T-cell (primary cell): ENCODE measurements around the gene PTPRA. TPM values are rescaled to one million over a fixed set of nuclear protein-coding genes. Genes with fewer than 3 reads are reported as not detected.
A peak's percentile ranks its signal among the peaks of the same experiment; 100 is the strongest.

Source experiments
- ATAC-seq, 4 experiments: fragments of 200-7000 bp in 3 of 4; fragments of 150-1000 bp in 1 of 4; cut with Tn5 transposase; replicated peaks in 1 of 4; 1 replicate in 3 of 4; 2 replicates in 1 of 4; pipeline ENCODE4 v1.10.0; 2021; ENCODE audit warnings: moderate library complexity in 3 of 4, mild to moderate bottlenecking in 2 of 4, moderate number of reproducible peaks in 1 of 4
- CTCF ChIA-PET, 2 donors: fragments of 300-600 bp; sonication (Branson Sonifier 250); formaldehyde crosslinking; loops; one replicate each; lab custom pipeline; 2022; ENCODE audit warnings: antibody characterized with exemption in 2 of 2; lab: Charles Lee
- POLR2A ChIA-PET, 2 donors: fragments of 300-600 bp; sonication (Branson Sonifier 250); formaldehyde crosslinking; loops; one replicate each; lab custom pipeline; 2022; ENCODE audit warnings: antibody characterized with exemption in 2 of 2; lab: Charles Lee
- DNase-seq, 35 experiments: peaks; one replicate each; pipeline versions ENCODE4 v3.0.0 to v3.0.0-alpha.2; 2013 to 2023
- H3K27ac ChIP-seq: one replicate; pipeline ENCODE4 v1.5.1; 2013; ENCODE audit warnings: low read length
- H3K27me3 ChIP-seq, 2 experiments: replicated peaks in 1 of 2; 1 replicate in 1 of 2; 2 replicates in 1 of 2; pipeline versions ENCODE4 v1.6.1 to v1.7.0; 2013; ENCODE audit warnings: low read length in 1 of 2, mixed read lengths in 1 of 2; ENCODE audit not compliant: control insufficient read depth in 2 of 2, insufficient read depth in 2 of 2; ENCODE audit errors: extremely low read depth in 1 of 2
- H3K36me3 ChIP-seq, 2 donors: 1 replicate in 1 of 2; 2 replicates in 1 of 2; pipeline versions ENCODE4 v1.6.1 to v1.7.0; 2013; ENCODE audit warnings: low read length in 1 of 2; ENCODE audit not compliant: control insufficient read depth in 2 of 2, insufficient read depth in 1 of 2; ENCODE audit errors: extremely low read depth in 1 of 2
- H3K4me1 ChIP-seq, 2 experiments: 1 replicate in 1 of 2; 2 replicates in 1 of 2; pipeline versions ENCODE4 v1.6.1 to v1.7.0; 2013; ENCODE audit warnings: low read length in 2 of 2, mixed read lengths in 1 of 2; ENCODE audit not compliant: insufficient read depth in 2 of 2, control insufficient read depth in 1 of 2; ENCODE audit errors: extremely low read depth in 1 of 2
- H3K4me3 ChIP-seq, 2 donors: 1 replicate in 1 of 2; 2 replicates in 1 of 2; pipeline versions ENCODE4 v1.5.1 to v1.7.0; 2013; ENCODE audit warnings: mild to moderate bottlenecking in 2 of 2, low read length in 1 of 2, moderate library complexity in 1 of 2; ENCODE audit not compliant: control insufficient read depth in 1 of 2; ENCODE audit errors: extremely low read depth in 1 of 2
- H3K9me3 ChIP-seq: 2 replicates; pipeline ENCODE4 v1.7.0; 2013
- H3K27ac Mint-ChIP-seq, 2 donors: one replicate each; pipeline ENCODE4 v1.8.0; 2020 to 2021; ENCODE audit warnings: mild to moderate bottlenecking in 2 of 2, mixed read lengths in 2 of 2
- H3K27me3 Mint-ChIP-seq, 2 donors: one replicate each; pipeline ENCODE4 v1.8.0; 2021 to 2022; ENCODE audit warnings: mixed read lengths in 2 of 2
- H3K36me3 Mint-ChIP-seq: one replicate; pipeline ENCODE4 v1.8.0; 2021; ENCODE audit warnings: mixed read lengths
- H3K4me1 Mint-ChIP-seq, 3 donors: one replicate each; pipeline ENCODE4 v1.8.0; 2020 to 2022; ENCODE audit warnings: mixed read lengths in 3 of 3, mild to moderate bottlenecking in 1 of 3
- H3K4me3 Mint-ChIP-seq, 3 donors: one replicate each; pipeline ENCODE4 v1.8.0; 2020 to 2022; ENCODE audit warnings: mild to moderate bottlenecking in 3 of 3, mixed read lengths in 3 of 3, moderate library complexity in 3 of 3
- H3K9me3 Mint-ChIP-seq, 3 donors: one replicate each; pipeline ENCODE4 v1.8.0; 2020 to 2022; ENCODE audit warnings: mixed read lengths in 3 of 3
- WGBS: methylation state at CpG from one replicate; pipeline ENCODE4 v1.1.5; 2013; ENCODE audit warnings: missing lambda C conversion rate; ENCODE audit not compliant: insufficient coverage; 5-methylcytosine and 5-hydroxymethylcytosine counted together
- total RNA-seq, 35 experiments: library from RNA in 6 of 35; stranded (reverse) in 6 of 35; fragments of 120-200 nt in 1 of 35; gene quantifications; one replicate each; pipeline versions ENCODE4 v1.2.1 to v1.2.4 and lab custom pipeline; 2013 to 2026

PTPRA gene
- total RNA-seq, 5 donors from 2014 or later (not counting 1 experiment from before 2014, with no cell fraction given): 66.2 to 98.6 (median 71.5) TPM

- ChIA-PET POLR2A (interaction anchor here in 1 of 2 donors (0.6 kb wide), 1 partner anchor 1031 kb away, joined by 9 read pairs; no protein-coding TSS in a partner anchor), CTCF (interaction anchor here in 1 of 2 donors (0.5 kb wide), 1 partner anchor 796 kb away, joined by 3 read pairs; no protein-coding TSS in a partner anchor)
- H3K27ac ChIP-seq: no peak overlapping the region
- H3K36me3 ChIP-seq: peaks cover 0 to 2% of the 10 kb centered on the region in 2 donors
- DNase-seq: no peak
- WGBS: no CpG with 5 or more reads among the region's 2 CpGs
- Mint-ChIP-seq H3K27ac (no peak overlapping the region), H3K4me1 (peaks cover 46 to 57% (median 46%) of the 10 kb centered on the region in 3 donors), H3K36me3 (no peaks in the 10 kb centered on the region), H3K9me3 (no peaks in the 10 kb centered on the region), H3K27me3 (no peaks in the 10 kb centered on the region), H3K4me3 (peak overlapping the region in 2 of 3 donors; percentile 35 to 95)
- no peak overlapping the region for H3K4me3 ChIP-seq
- no peak for ATAC-seq
- peaks cover 0 to 3% of the 10 kb centered on the region in 2 experiments for H3K27me3 ChIP-seq
- no peaks in the 10 kb centered on the region for H3K9me3 ChIP-seq
- peaks cover 10 to 58% of the 10 kb centered on the region in 2 experiments for H3K4me1 ChIP-seq
Observed at GRCh38 chr20:2871111-2871465, 2.2 kb upstream of the PTPRA start.

- no peak overlapping the region for H3K27ac ChIP-seq
- CTCF ChIA-PET: interaction anchor here in 1 of 2 donors (0.6 kb wide), 1 partner anchor 40 kb away, joined by 8 read pairs; no protein-coding TSS in a partner anchor
Observed at GRCh38 chr20:2871661-2872458, 1.4 kb upstream of the PTPRA start.

GRCh38 chr20:2872459-2873009, 747 bp upstream of the PTPRA start:
- Histone ChIP-seq H3K4me3 (peak overlapping the region; percentile 62 to 80), H3K4me1 (peaks cover 14 to 45% of the 10 kb centered on the region in 2 experiments), H3K36me3 (no peaks in the 10 kb centered on the region), H3K27me3 (peaks cover 0 to 3% of the 10 kb centered on the region in 2 experiments), H3K27ac (peak overlapping the region; percentile 53), H3K9me3 (no peaks in the 10 kb centered on the region)
- no peaks in the 10 kb centered on the region for H3K36me3 Mint-ChIP-seq
- ATAC-seq (peak; percentile 57 to 70 (median 60)), DNase-seq (peak; percentile 56 to 86 (median 74))
- H3K9me3 Mint-ChIP-seq: no peaks in the 10 kb centered on the region
- under 1% methylated on average over 46 of the region's 49 CpGs for WGBS
- H3K4me1 Mint-ChIP-seq: peaks cover 44 to 58% (median 46%) of the 10 kb centered on the region in 3 donors
- H3K27me3 Mint-ChIP-seq: no peaks in the 10 kb centered on the region
- CTCF ChIA-PET: no interaction called here
- peak overlapping the region; percentile 87 to 95 (median 92) for H3K4me3 Mint-ChIP-seq
- peak overlapping the region; percentile 85 to 91 for H3K27ac Mint-ChIP-seq
- POLR2A ChIA-PET: interaction anchor here (0.5 to 0.6 kb wide), 2 partner anchors 89 to 326 kb away, joined by 3 to 7 read pairs; no protein-coding TSS in a partner anchor

More at GRCh38 chr20:2871661-2872458, 1.4 kb upstream of the PTPRA start:
- Histone ChIP-seq H3K4me1 (peaks cover 16 to 51% of the 10 kb centered on the region in 2 experiments), H3K9me3 (no peaks in the 10 kb centered on the region), H3K36me3 (peaks cover 0 to 2% of the 10 kb centered on the region in 2 donors), H3K27me3 (peaks cover 0 to 3% of the 10 kb centered on the region in 2 experiments), H3K4me3 (peak overlapping the region; percentile 62 to 80)
- Mint-ChIP-seq H3K27ac (no peak overlapping the region), H3K4me1 (peaks cover 48 to 60% (median 50%) of the 10 kb centered on the region in 3 donors), H3K9me3 (no peaks in the 10 kb centered on the region), H3K36me3 (no peaks in the 10 kb centered on the region), H3K4me3 (peak overlapping the region; percentile 87 to 95 (median 92)), H3K27me3 (no peaks in the 10 kb centered on the region)
- ATAC-seq: peak in 3 of 4 experiments; percentile 0 to 3 (median 1)
- WGBS: 19% methylated on average over 25 of the region's 34 CpGs
- POLR2A ChIA-PET: interaction anchor here in 1 of 2 donors (0.5 to 0.6 kb wide), 2 partner anchors 326 to 1030 kb away, joined by 7 to 9 read pairs; no protein-coding TSS in a partner anchor
- DNase-seq: peak in 7 of 35 experiments; percentile 8 to 38 (median 15)

GRCh38 chr20:2873747-2874041, 413 bp downstream of the PTPRA start:
- peaks cover 14 to 43% of the 10 kb centered on the region in 2 experiments for H3K4me1 ChIP-seq

GRCh38 chr20:2874456-2874855, 1.2 kb downstream of the PTPRA start:
- Mint-ChIP-seq H3K36me3 (peaks cover 3% of the 10 kb centered on the region), H3K4me1 (peaks cover 51 to 60% (median 51%) of the 10 kb centered on the region in 3 donors), H3K4me3 (peak overlapping the region; percentile 89 to 95 (median 92)), H3K27me3 (no peaks in the 10 kb centered on the region), H3K27ac (peak overlapping the region in 1 of 2 donors; percentile 83), H3K9me3 (no peaks in the 10 kb centered on the region)
- 18% methylated on average over 4 of the region's 7 CpGs for WGBS
- POLR2A ChIA-PET: no interaction called here
- Histone ChIP-seq H3K4me1 (peaks cover 14 to 49% of the 10 kb centered on the region in 2 experiments), H3K27ac (no peak overlapping the region), H3K36me3 (peaks cover 0 to 5% of the 10 kb centered on the region in 2 donors), H3K9me3 (no peaks in the 10 kb centered on the region), H3K27me3 (peaks cover 0 to 3% of the 10 kb centered on the region in 2 experiments), H3K4me3 (peak overlapping the region; percentile 62 to 80)
- CTCF ChIA-PET: no interaction called here
- DNase-seq (peak in 1 of 35 experiments; percentile 32), ATAC-seq (no peak)

More at GRCh38 chr20:2873747-2874041, 413 bp downstream of the PTPRA start:
- ChIA-PET CTCF (no interaction called here), POLR2A (no interaction called here)
- ATAC-seq (peak; percentile 50 to 53 (median 52)), DNase-seq (peak in 31 of 35 experiments; percentile 23 to 70 (median 48))
- peak overlapping the region; percentile 62 to 80 for H3K4me3 ChIP-seq
- no peaks in the 10 kb centered on the region for H3K27me3 Mint-ChIP-seq
- peak overlapping the region; percentile 23 to 85 for H3K27ac Mint-ChIP-seq
- peak overlapping the region; percentile 40 for H3K27ac ChIP-seq
- no peaks in the 10 kb centered on the region for H3K9me3 Mint-ChIP-seq
- peaks cover 3% of the 10 kb centered on the region for H3K36me3 Mint-ChIP-seq
- peak overlapping the region; percentile 89 to 95 (median 92) for H3K4me3 Mint-ChIP-seq
- no peaks in the 10 kb centered on the region for H3K9me3 ChIP-seq
- peaks cover 0 to 3% of the 10 kb centered on the region in 2 experiments for H3K27me3 ChIP-seq
- H3K36me3 ChIP-seq: peaks cover 0 to 4% of the 10 kb centered on the region in 2 donors
- peaks cover 44 to 54% (median 44%) of the 10 kb centered on the region in 3 donors for H3K4me1 Mint-ChIP-seq
- 0% methylated on average over 29 of the region's 29 CpGs for WGBS

GRCh38 chr20:2875690-2876203, 2.5 kb downstream of the PTPRA start:
- ChIA-PET CTCF (interaction anchor here in 1 of 2 donors (0.6 kb wide), 1 partner anchor 343 kb away, joined by 4 read pairs; no protein-coding TSS in a partner anchor), POLR2A (no interaction called here)
- Mint-ChIP-seq H3K36me3 (peaks cover 5% of the 10 kb centered on the region), H3K4me3 (peak overlapping the region; percentile 18 to 95 (median 92)), H3K4me1 (peaks cover 60 to 71% (median 62%) of the 10 kb centered on the region in 3 donors), H3K9me3 (no peaks in the 10 kb centered on the region), H3K27me3 (no peaks in the 10 kb centered on the region), H3K27ac (no peak overlapping the region)
- no peak overlapping the region for H3K4me3 ChIP-seq
- WGBS: 95% methylated on average over 3 of the region's 5 CpGs
- no peak for DNase-seq
- peaks cover 16 to 51% of the 10 kb centered on the region in 2 experiments for H3K4me1 ChIP-seq
- H3K27me3 ChIP-seq: peaks cover 0 to 3% of the 10 kb centered on the region in 2 experiments
- peaks cover 0 to 5% of the 10 kb centered on the region in 2 donors for H3K36me3 ChIP-seq
- no peak overlapping the region for H3K27ac ChIP-seq
- no peak for ATAC-seq
- H3K9me3 ChIP-seq: no peaks in the 10 kb centered on the region
